K562 (cell line): ENCODE measurements around the gene CTRL. TPM values are rescaled to one million over a fixed set of nuclear protein-coding genes. Genes with fewer than 3 reads are reported as not detected.

Experiments
- ATAC-seq: fragments of 200-7000 bp; cut with Tn5 transposase; 3 replicates; pipeline ENCODE4 v1.9.1; 2020; ENCODE audit warnings: moderate library complexity
- BruUV-seq: library from RNA; stranded (reverse); fragments of 400-500 nt; replicated peaks from 2 replicates; lab custom pipeline; 2021; lab: Mats Ljungman, UMichigan
- CTCF ChIA-PET: fragments of 300-600 bp; formaldehyde crosslinking; extraction: SDS; loops from one replicate; lab custom pipeline; 2021; ENCODE audit warnings: low intra/inter-chr PET ratio; lab: Yijun Ruan, JAX
- POLR2A ChIA-PET: fragments of 300-600, 350-650 bp; sonication (Branson Sonifier 250); formaldehyde crosslinking; extraction: SDS; loops from one replicate; lab custom pipeline; 2021; ENCODE audit warnings: antibody characterized with exemption, inconsistent platforms; lab: Yijun Ruan, JAX
- DNase-seq, 4 experiments: peaks; one replicate each; pipeline versions ENCODE4 v3.0.0 to v3.0.0-alpha.2; 2011 to 2018; ENCODE audit warnings: low spot score in 3 of 4, mixed read lengths in 3 of 4; ENCODE audit errors: extremely low read depth in 1 of 4
- FAIRE-seq: peaks from 2 replicates; lab custom pipeline; 2011; peaks lifted over from hg19 to GRCh38; lab: Jason Lieb, UNC
- H2AFZ ChIP-seq: 2 replicates; pipeline ENCODE4 v1.6.0; 2011; ENCODE audit warnings: low read depth, low read length, control low read depth, inconsistent platforms
- H3K27ac ChIP-seq: fragments of 200-600 bp; 3 replicates; pipeline ENCODE4 v1.8.0; 2011; ENCODE audit warnings: low read depth, mild to moderate bottlenecking, control low read depth, inconsistent platforms, low read length, moderate library complexity, mixed read lengths; ENCODE audit errors: extremely low read depth
- H3K27me3 ChIP-seq, 2 experiments: fragments of 300-600 bp in 1 of 2; 2 replicates in 1 of 2; 3 replicates in 1 of 2; pipeline versions ENCODE4 v1.6.0 to v1.8.0; 2011; ENCODE audit warnings: inconsistent platforms in 2 of 2, low read length in 2 of 2, mild to moderate bottlenecking in 1 of 2, mixed read lengths in 1 of 2, moderate library complexity in 1 of 2; ENCODE audit not compliant: control insufficient read depth in 2 of 2, insufficient read depth in 2 of 2
- H3K36me3 ChIP-seq: fragments of 300-600 bp; 3 replicates; pipeline ENCODE4 v1.8.0; 2011; ENCODE audit warnings: mild to moderate bottlenecking, low read length, inconsistent platforms; ENCODE audit not compliant: control insufficient read depth, insufficient read depth
- H3K4me1 ChIP-seq, 2 experiments: fragments of 200-600 bp in 1 of 2; replicated peaks in 1 of 2; 2 replicates in 1 of 2; 3 replicates in 1 of 2; pipeline versions ENCODE4 v1.5.1 to v1.8.0; 2011; ENCODE audit warnings: inconsistent platforms in 2 of 2, low read length in 2 of 2, mild to moderate bottlenecking in 1 of 2, mixed read lengths in 1 of 2, moderate library complexity in 1 of 2; ENCODE audit not compliant: control insufficient read depth in 2 of 2, insufficient read depth in 2 of 2
- H3K4me2 ChIP-seq: 2 replicates; pipeline ENCODE4 v1.6.1; 2011; ENCODE audit warnings: low read length, control low read depth, inconsistent platforms, mixed read lengths; ENCODE audit not compliant: insufficient read depth
- H3K4me3 ChIP-seq: fragments of 200-600 bp; sonication (generic), shearing (Covaris generic); 2 replicates; pipeline ENCODE4 v1.5.1; 2016; ENCODE audit warnings: control low read depth, inconsistent platforms
- H3K79me2 ChIP-seq: fragments of 200-600 bp; 3 replicates; pipeline ENCODE4 v1.8.0; 2011; ENCODE audit warnings: low read length, inconsistent platforms; ENCODE audit not compliant: control insufficient read depth, insufficient read depth
- H3K9ac ChIP-seq, 2 experiments: 2 replicates each; pipeline versions ENCODE4 v1.6.0 to v1.6.1; 2011; ENCODE audit warnings: low read depth in 2 of 2, low read length in 2 of 2, control low read depth in 1 of 2, inconsistent platforms in 1 of 2, mild to moderate bottlenecking in 1 of 2, mixed read lengths in 1 of 2; ENCODE audit not compliant: insufficient read depth in 1 of 2
- H3K9me1 ChIP-seq: one replicate; pipeline ENCODE4 v1.6.0; 2011; ENCODE audit warnings: inconsistent platforms, mild to moderate bottlenecking, low read length, moderate library complexity; ENCODE audit not compliant: control insufficient read depth, insufficient read depth
- H3K9me3 ChIP-seq: replicated peaks from 2 replicates; pipeline ENCODE4 v1.5.1; 2011; ENCODE audit warnings: low read depth, low read length, inconsistent platforms; ENCODE audit not compliant: control insufficient read depth, insufficient read depth
- H4K20me1 ChIP-seq: replicated peaks from 2 replicates; pipeline ENCODE4 v1.6.1; 2011; ENCODE audit warnings: low read length, inconsistent platforms, mixed read lengths; ENCODE audit not compliant: control insufficient read depth, insufficient read depth
- BACH1 ChIP-seq: fragments of 200-800 bp; sonication (Bioruptor generic); IDR thresholded peaks from 2 replicates; pipeline ENCODE4 v1.6.1; 2016; ENCODE audit warnings: missing genetic modification characterization, missing compliant biosample characterization
- HNRNPK ChIP-seq: fragments of 200-400 bp; formaldehyde crosslinking; IDR thresholded peaks from one replicate; pipeline ENCODE4 v1.6.1; 2018; ENCODE audit warnings: mild to moderate bottlenecking, low read depth, low read length; ENCODE audit not compliant: poor library complexity, severe bottlenecking
- KLF1 ChIP-seq: fragments of 450-650 bp; IDR thresholded peaks from 2 replicates; pipeline ENCODE4 v1.6.1; 2016; ENCODE audit warnings: missing genetic modification characterization, missing compliant biosample characterization
- NFIX ChIP-seq: fragments of 250-450 bp; sonication (Bioruptor Pico); IDR thresholded peaks from 2 replicates; pipeline ENCODE4 v1.4.0; 2020; ENCODE audit warnings: low read depth, mild to moderate bottlenecking, moderate library complexity
- POU5F1 ChIP-seq: fragments of 150-350 bp; IDR thresholded peaks from 2 replicates; pipeline ENCODE4 v1.6.1; 2014; ENCODE audit warnings: borderline replicate concordance, low read length, low read depth, mild to moderate bottlenecking; ENCODE audit not compliant: partially characterized antibody
- SAP30 ChIP-seq: fragments of 200-600 bp; sonication (generic); IDR thresholded peaks from 2 replicates; pipeline ENCODE4 v1.6.1; 2012; ENCODE audit warnings: borderline replicate concordance, low read depth, mild to moderate bottlenecking, moderate library complexity, low read length, control low read depth, inconsistent platforms; ENCODE audit not compliant: insufficient read depth, poor library complexity, severe bottlenecking
- SREBF1 ChIP-seq: fragments of 150-350 bp; IDR thresholded peaks from 2 replicates; pipeline ENCODE4 v1.6.1; 2014; ENCODE audit warnings: antibody characterized with exemption, low read depth, low read length, borderline replicate concordance
- THAP12 ChIP-seq: fragments of 250-450 bp; sonication (Bioruptor Pico); IDR thresholded peaks from 2 replicates; pipeline ENCODE4 v1.9.0; 2021; ENCODE audit warnings: mild to moderate bottlenecking, inconsistent platforms
- ZNF12 ChIP-seq: sonication (generic); formaldehyde crosslinking; IDR thresholded peaks from 2 replicates; pipeline ENCODE4 v1.4.0; 2020; ENCODE audit warnings: mild to moderate bottlenecking, missing genetic modification reagents
- ZNF121 ChIP-seq: sonication (generic); formaldehyde crosslinking; conservative IDR thresholded peaks from 2 replicates; pipeline ENCODE4 v1.8.0; 2022; ENCODE audit warnings: missing genetic modification reagents
- ZNF146 ChIP-seq: IDR thresholded peaks from one replicate; pipeline ENCODE4 v1.6.1; 2018; ENCODE audit warnings: missing compliant biosample characterization; ENCODE audit not compliant: unreplicated experiment
- ZNF444 ChIP-seq: fragments of 250-450 bp; sonication (Bioruptor Pico); IDR thresholded peaks from 2 replicates; pipeline ENCODE4 v1.4.0; 2020; ENCODE audit warnings: mild to moderate bottlenecking, moderate library complexity
- ZNF586 ChIP-seq: fragments of 450-650 bp; formaldehyde crosslinking; conservative IDR thresholded peaks from 2 replicates; pipeline ENCODE4 v1.4.0; 2020; ENCODE audit warnings: mild to moderate bottlenecking, moderate library complexity
- WGBS: fragments of 100-300 bp; shearing (Covaris generic); methylation state at CpG from one replicate; pipeline ENCODE4 v1.1.6; 2016; ENCODE audit warnings: low coverage, mixed read lengths; ENCODE audit not compliant: insufficient coverage; ENCODE audit errors: missing lambda C conversion rate; 5-methylcytosine and 5-hydroxymethylcytosine counted together
- in situ Hi-C: fragments of 300-500 bp; cut with MboI; formaldehyde crosslinking; loops from 4 replicates; pipeline ENCODE4 v1.15.0; 2018; ENCODE audit warnings: inconsistent platforms, mixed read lengths
- intact Hi-C: fragments of 100-400 bp; cut with micrococcal nuclease; formaldehyde crosslinking; loops from 2 replicates; pipeline ENCODE4 v1.14.2; 2022
- polyA plus RNA-seq, 8 experiments: library from polyadenylated mRNA; depleted of rRNA in 4 of 8; stranded (reverse) in 5 of 8; unstranded in 3 of 8; fragments of >200 nt; fragmentation: Nextera tagmentation in 2 of 8; fragmentation: Illumina TruSeq in 1 of 8; extraction: Ambion mirVana in 2 of 8; extraction: Trizol in 1 of 8; gene quantifications; 2 replicates each; pipeline versions ENCODE4 v1.2.1 to v1.2.3, GENCODE V29; 2011 to 2014; ENCODE audit warnings: inconsistent platforms in 1 of 8, missing spikeins in 1 of 8
- total RNA-seq, 7 experiments: library from RNA; depleted of rRNA in 6 of 7; stranded (reverse); fragments of >200 nt in 6 of 7; fragmentation: Illumina TruSeq in 2 of 7; extraction: Trizol in 2 of 7; gene quantifications; 2 replicates each; pipeline versions ENCODE4 v1.2.1 to v1.2.3, GENCODE V29; 2011 to 2021; ENCODE audit warnings: low replicate concordance in 1 of 7

CTRL gene
- total and polyA plus RNA-seq, 9 of the 15 experiments (the other 6 are each of a cell fraction or from before 2014, with no cell fraction given): 1.4 to 5.6 (median 2.5) TPM

DNA sequence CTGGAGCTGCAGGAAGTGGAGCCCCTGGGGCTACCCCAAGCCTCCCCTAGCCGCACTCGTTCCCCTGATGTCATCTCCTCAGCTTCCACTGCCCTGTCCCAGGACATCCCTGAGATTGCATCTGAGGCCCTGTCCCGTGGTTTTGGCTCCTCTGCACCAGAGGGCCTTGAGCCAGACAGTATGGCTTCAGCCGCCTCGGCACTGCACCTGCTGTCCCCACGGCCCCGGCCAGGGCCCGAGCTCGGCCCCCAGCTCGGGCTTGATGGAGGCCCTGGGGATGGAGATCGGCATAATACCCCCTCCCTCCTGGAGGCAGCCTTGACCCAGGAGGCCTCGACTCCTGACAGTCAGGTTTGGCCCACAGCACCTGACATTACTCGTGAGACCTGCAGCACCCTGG lies 51.1 kb downstream of the CTRL start:
- Histone ChIP-seq H3K79me2 (peaks cover 13% of the 10 kb centered on the region), H2AFZ (no peak overlapping the region), H3K9ac (no peak overlapping the region)
- no TSS peak for BruUV-seq
- DNase-seq (no peak), FAIRE-seq (no peak), ATAC-seq (no peak)
- in situ Hi-C loops: no loop called here
- intact Hi-C loops: loop anchor here (10.0 kb wide), 1 partner anchor 164 kb away; no protein-coding TSS in a partner anchor
- ChIA-PET POLR2A (interaction anchor here (0.6 to 1.1 kb wide), 4 partner anchors 14 to 114 kb away, joined by 3 to 5 read pairs (median 3); no protein-coding TSS in a partner anchor), CTCF (no interaction called here)
- 89% methylated on average over 10 of the region's 13 CpGs for WGBS
- no peak for TF ChIP-seq ZNF146 (CRISPR knock-in tag)
- TF ChIP-seq SAP30: no peak
- TF ChIP-seq NFIX (CRISPR knock-in tag): no peak
- TF ChIP-seq POU5F1: no peak
- TF ChIP-seq ZNF444 (CRISPR knock-in tag): no peak
- TF ChIP-seq THAP12: no peak
- no peak for TF ChIP-seq ZNF586 (CRISPR knock-in tag)
- no peak for TF ChIP-seq ZNF12
- no peak for TF ChIP-seq ZNF121
- no peak for TF ChIP-seq HNRNPK
- TF ChIP-seq BACH1 (tag): no peak
- TF ChIP-seq KLF1: no peak
- TF ChIP-seq SREBF1: no peak
- TF ChIP-seq, all 486 proteins: peak for 0
- H3K9me1 ChIP-seq: no peaks in the 10 kb centered on the region
- peaks cover 25% of the 10 kb centered on the region for H4K20me1 ChIP-seq
- H3K36me3 ChIP-seq: peaks cover 96% of the 10 kb centered on the region; the same call in 2 of the 3 replicates
- H3K4me3 ChIP-seq: no peak overlapping the region
- no peaks in the 10 kb centered on the region for H3K9me3 ChIP-seq
- H3K4me1 ChIP-seq: peaks cover 6 to 32% of the 10 kb centered on the region in 2 experiments; a peak in 4 of 5 replicates
- H3K27me3 ChIP-seq: no peaks in the 10 kb centered on the region
- H3K4me2 ChIP-seq: no peak overlapping the region
- no peak overlapping the region for H3K27ac ChIP-seq
